Measurements from ENCODE around the gene DNAH8. TPM values are rescaled to one million over a fixed set of nuclear protein-coding genes. Genes with fewer than 3 reads are reported as not detected.

Gene DNAH8
- total RNA-seq, 6 experiments from 2014 or later: not detected

- H3K4me1 Mint-ChIP-seq (ENCODE audit: low read depth): no peaks in the 10 kb centered on the region
- H3K27me3 Mint-ChIP-seq (ENCODE audit: insufficient read depth): no peaks in the 10 kb centered on the region; the same call in 1 of the 2 replicates
- H3K9me3 Mint-ChIP-seq: no peaks in the 10 kb centered on the region; the same call in 1 of the 2 replicates
- H3K36me3 Mint-ChIP-seq (ENCODE audit: low read depth): no peaks in the 10 kb centered on the region
- DNase-seq: no peak
- no peak for TF ChIP-seq CTCF (IDR thresholded peaks at IDR 0.05)
- no peak overlapping the region for H3K27ac Mint-ChIP-seq
- H3K4me3 Mint-ChIP-seq: no peak overlapping the region
Observed at GRCh38 chr6:38942965-38943364, 227.9 kb downstream of the DNAH8 start.

- Mint-ChIP-seq H3K36me3 (ENCODE audit: low read depth) (no peaks in the 10 kb centered on the region), H3K9me3 (no peaks in the 10 kb centered on the region; the same call in 1 of the 2 replicates), H3K4me1 (ENCODE audit: low read depth) (no peaks in the 10 kb centered on the region), H3K27ac (no peak overlapping the region), H3K27me3 (ENCODE audit: insufficient read depth) (no peaks in the 10 kb centered on the region; the same call in 1 of the 2 replicates), H3K4me3 (no peak overlapping the region)
- DNase-seq: no peak
- TF ChIP-seq CTCF (IDR thresholded peaks at IDR 0.05): no peak
Observed at GRCh38 chr6:38943964-38944363, 228.9 kb downstream of the DNAH8 start.

GRCh38 chr6:38944655-38945279 lies 229.7 kb downstream of the DNAH8 start:
- no peak overlapping the region for H3K27ac Mint-ChIP-seq
- H3K9me3 Mint-ChIP-seq: no peaks in the 10 kb centered on the region; the same call in 1 of the 2 replicates
- TF ChIP-seq CTCF (IDR thresholded peaks at IDR 0.05): no peak
- H3K27me3 Mint-ChIP-seq (ENCODE audit: insufficient read depth): no peaks in the 10 kb centered on the region
- no peaks in the 10 kb centered on the region for H3K4me1 Mint-ChIP-seq (ENCODE audit: low read depth)
- H3K36me3 Mint-ChIP-seq (ENCODE audit: low read depth): no peaks in the 10 kb centered on the region
- H3K4me3 Mint-ChIP-seq: no peak overlapping the region
- DNase-seq: no peak

GRCh38 chr6:38955861-38956260 lies 240.8 kb downstream of the DNAH8 start:
- peaks cover 10% of the 10 kb centered on the region for H3K9me3 Mint-ChIP-seq
- no peak for DNase-seq
- no peak overlapping the region for H3K4me3 Mint-ChIP-seq
- TF ChIP-seq CTCF (IDR thresholded peaks at IDR 0.05): no peak
- no peaks in the 10 kb centered on the region; the same call in 1 of the 2 replicates for H3K27me3 Mint-ChIP-seq (ENCODE audit: insufficient read depth)
- no peak overlapping the region for H3K27ac Mint-ChIP-seq
- H3K4me1 Mint-ChIP-seq (ENCODE audit: low read depth): no peaks in the 10 kb centered on the region
- no peaks in the 10 kb centered on the region; the same call in 1 of the 2 replicates for H3K36me3 Mint-ChIP-seq (ENCODE audit: low read depth)

- no peaks in the 10 kb centered on the region for H3K4me1 Mint-ChIP-seq (ENCODE audit: low read depth)
- H3K27me3 Mint-ChIP-seq (ENCODE audit: insufficient read depth): no peaks in the 10 kb centered on the region; the same call in 1 of the 2 replicates
- H3K9me3 Mint-ChIP-seq: peaks cover 12% of the 10 kb centered on the region
- no peak overlapping the region for H3K27ac Mint-ChIP-seq
- no peak for TF ChIP-seq CTCF (IDR thresholded peaks at IDR 0.05)
- no peaks in the 10 kb centered on the region; the same call in 1 of the 2 replicates for H3K36me3 Mint-ChIP-seq (ENCODE audit: low read depth)
- H3K4me3 Mint-ChIP-seq: no peak overlapping the region
- no peak for DNase-seq
Observed at GRCh38 chr6:38957426-38957825, 242.3 kb downstream of the DNAH8 start.

Data from HFFc6 (cell line).